GM23338 (cell line): ENCODE data around the gene SCN7A. TPM values are rescaled to one million over a fixed set of nuclear protein-coding genes. Genes with fewer than 3 reads are reported as not detected.

Experiments
- ATAC-seq: fragments of 200-7000 bp; cut with Tn5 transposase; 3 replicates; pipeline ENCODE4 v1.9.1; 2020
- DNase-seq: peaks from one replicate; pipeline ENCODE4 v3.0.0-alpha.2; 2015; ENCODE audit warnings: low spot score
- H2AFZ ChIP-seq: fragments of 200-600 bp; sonication (generic); 2 replicates; pipeline ENCODE4 v1.8.0; 2016; ENCODE audit warnings: antibody characterized with exemption, mild to moderate bottlenecking, moderate library complexity
- H3F3A ChIP-seq: fragments of 200-600 bp; sonication (generic); replicated peaks from 2 replicates; pipeline ENCODE4 v1.8.0; 2017; ENCODE audit warnings: antibody characterized with exemption, mixed run types, low read depth
- H3K27ac ChIP-seq: fragments of 200-600 bp; sonication (generic); 2 replicates; pipeline ENCODE4 v1.6.1; 2016; ENCODE audit warnings: low read depth
- H3K27me3 ChIP-seq: fragments of 200-600 bp; sonication (generic); 2 replicates; pipeline ENCODE4 v1.8.0; 2016; ENCODE audit warnings: mild to moderate bottlenecking, mixed run types, moderate library complexity; ENCODE audit not compliant: insufficient read depth
- H3K36me3 ChIP-seq: fragments of 200-600 bp; sonication (generic); 2 replicates; pipeline ENCODE4 v1.8.0; 2016; ENCODE audit warnings: mild to moderate bottlenecking; ENCODE audit not compliant: insufficient read depth
- H3K4me1 ChIP-seq: fragments of 200-600 bp; sonication (generic); 2 replicates; pipeline ENCODE4 v1.8.0; 2016; ENCODE audit warnings: mild to moderate bottlenecking, moderate library complexity; ENCODE audit not compliant: insufficient read depth
- H3K4me2 ChIP-seq: fragments of 200-600 bp; sonication (generic); 2 replicates; pipeline ENCODE4 v1.7.1; 2017; ENCODE audit warnings: mixed run types
- H3K4me3 ChIP-seq: fragments of 200-600 bp; sonication (generic); 2 replicates; pipeline ENCODE4 v1.6.1; 2016; ENCODE audit warnings: mixed run types
- H3K79me2 ChIP-seq: fragments of 200-600 bp; sonication (generic); replicated peaks from 2 replicates; pipeline ENCODE4 v1.8.0; 2017; ENCODE audit warnings: mild to moderate bottlenecking; ENCODE audit not compliant: insufficient read depth
- H3K9me2 ChIP-seq: fragments of 200-600 bp; sonication (generic); 2 replicates; pipeline ENCODE4 v1.8.0; 2017; ENCODE audit not compliant: insufficient read depth
- H4K20me1 ChIP-seq: fragments of 200-600 bp; sonication (generic); replicated peaks from 2 replicates; pipeline ENCODE4 v1.8.0; 2017; ENCODE audit warnings: mild to moderate bottlenecking; ENCODE audit not compliant: insufficient read depth
- H3K27ac Mint-ChIP-seq: 2 replicates; pipeline ENCODE4 v1.8.0; 2020; ENCODE audit warnings: inconsistent platforms, mild to moderate bottlenecking, moderate library complexity, mixed read lengths
- H3K27me3 Mint-ChIP-seq: 3 replicates; pipeline ENCODE4 v1.8.0; 2022; ENCODE audit warnings: low read depth, mild to moderate bottlenecking, moderate library complexity, mixed read lengths, inconsistent platforms; ENCODE audit not compliant: insufficient read depth, poor library complexity
- H3K36me3 Mint-ChIP-seq: 3 replicates; pipeline ENCODE4 v1.8.0; 2021; ENCODE audit warnings: low read depth, mild to moderate bottlenecking, inconsistent platforms, moderate library complexity, mixed read lengths
- H3K4me1 Mint-ChIP-seq: 3 replicates; pipeline ENCODE4 v1.8.0; 2020; ENCODE audit warnings: mild to moderate bottlenecking, inconsistent platforms, mixed read lengths
- H3K4me3 Mint-ChIP-seq: 3 replicates; pipeline ENCODE4 v1.8.0; 2021; ENCODE audit warnings: moderate library complexity, mild to moderate bottlenecking, inconsistent platforms, mixed read lengths
- H3K9me3 Mint-ChIP-seq: 3 replicates; pipeline ENCODE4 v1.8.0; 2020; ENCODE audit warnings: moderate library complexity, mild to moderate bottlenecking, inconsistent platforms, mixed read lengths
- EZH2phosphoT487 ChIP-seq: fragments of 200-600 bp; sonication (generic); IDR thresholded peaks from one replicate; pipeline ENCODE4 v1.8.1; 2018; ENCODE audit warnings: antibody characterized with exemption; ENCODE audit not compliant: unreplicated experiment
- ZNF462 ChIP-seq: fragments of 250-450 bp; sonication (Bioruptor Pico); IDR thresholded peaks from 2 replicates; pipeline ENCODE4 v1.5.0; 2020; ENCODE audit warnings: mild to moderate bottlenecking, moderate library complexity
- polyA plus RNA-seq: library from polyadenylated mRNA; unstranded; fragments of >200 nt; fragmentation: Nextera tagmentation; extraction: Ambion mirVana; gene quantifications from 2 replicates; pipeline ENCODE4 v1.2.1, GENCODE V29; 2016
- total RNA-seq: library from RNA; depleted of rRNA; stranded (reverse); fragments of >200 nt; shearing (Covaris generic); gene quantifications from 2 replicates; pipeline ENCODE4 v1.2.3, GENCODE V29; 2014
- TF ChIP-seq, protein P1 (sequence below), 2 experiments: fragments of 200-600 bp in 1 of 2; sonication (generic) in 1 of 2; conservative IDR thresholded peaks; 2 replicates each; pipeline versions ENCODE4 v1.5.1 to v1.6.1; 2016 to 2017; ENCODE audit warnings: antibody characterized with exemption in 2 of 2, low read depth in 2 of 2, mild to moderate bottlenecking in 2 of 2, moderate library complexity in 1 of 2

SCN7A gene
- total and polyA plus RNA-seq, 2 experiments from 2014 or later = 0.10 to 0.42 TPM

DNA sequence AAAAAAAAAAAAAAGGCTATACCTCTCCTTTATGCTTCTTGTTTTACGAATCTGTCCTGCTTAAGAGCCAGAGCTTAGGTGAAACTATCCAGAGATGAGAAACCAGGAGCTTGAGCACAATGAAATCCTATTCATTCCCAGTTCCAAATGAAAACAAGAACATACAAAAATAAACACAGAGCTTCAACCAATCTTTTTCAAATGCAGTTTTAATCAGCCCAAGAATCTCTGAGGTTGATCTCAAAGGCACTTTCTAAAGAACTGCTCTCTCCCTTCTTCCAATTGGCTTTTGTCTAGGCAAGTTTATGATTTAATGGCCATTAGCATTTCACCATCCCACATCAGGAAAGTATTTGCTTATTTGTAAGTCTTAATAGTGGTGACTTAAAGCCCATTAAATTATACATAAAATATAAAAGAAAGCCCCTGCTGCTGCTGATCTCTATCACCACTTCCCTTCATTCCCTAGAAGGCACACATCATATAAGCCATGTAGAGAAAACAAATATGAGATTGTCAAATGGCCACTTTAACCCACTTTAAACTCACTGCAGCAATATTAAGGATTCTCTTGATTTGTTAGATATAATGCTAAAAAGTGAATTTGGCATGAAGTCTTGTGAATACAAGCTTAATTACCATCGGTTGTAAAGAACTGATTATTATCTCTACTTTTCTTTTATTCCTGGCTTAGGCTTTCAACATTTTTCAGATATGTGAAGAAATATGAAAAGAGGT, 89.0 kb downstream of the SCN7A start:
- no peaks in the 10 kb centered on the region for H3K79me2 ChIP-seq
- H3K4me3 ChIP-seq = no peak overlapping the region
- H3K27me3 ChIP-seq = no peaks in the 10 kb centered on the region
- no peaks in the 10 kb centered on the region for H3K9me2 ChIP-seq
- H4K20me1 ChIP-seq = no peaks in the 10 kb centered on the region
- H3K36me3 ChIP-seq = no peaks in the 10 kb centered on the region
- no peak for TF ChIP-seq EZH2phosphoT487
- no peak for TF ChIP-seq ZNF462
- TF ChIP-seq, protein P1, sequence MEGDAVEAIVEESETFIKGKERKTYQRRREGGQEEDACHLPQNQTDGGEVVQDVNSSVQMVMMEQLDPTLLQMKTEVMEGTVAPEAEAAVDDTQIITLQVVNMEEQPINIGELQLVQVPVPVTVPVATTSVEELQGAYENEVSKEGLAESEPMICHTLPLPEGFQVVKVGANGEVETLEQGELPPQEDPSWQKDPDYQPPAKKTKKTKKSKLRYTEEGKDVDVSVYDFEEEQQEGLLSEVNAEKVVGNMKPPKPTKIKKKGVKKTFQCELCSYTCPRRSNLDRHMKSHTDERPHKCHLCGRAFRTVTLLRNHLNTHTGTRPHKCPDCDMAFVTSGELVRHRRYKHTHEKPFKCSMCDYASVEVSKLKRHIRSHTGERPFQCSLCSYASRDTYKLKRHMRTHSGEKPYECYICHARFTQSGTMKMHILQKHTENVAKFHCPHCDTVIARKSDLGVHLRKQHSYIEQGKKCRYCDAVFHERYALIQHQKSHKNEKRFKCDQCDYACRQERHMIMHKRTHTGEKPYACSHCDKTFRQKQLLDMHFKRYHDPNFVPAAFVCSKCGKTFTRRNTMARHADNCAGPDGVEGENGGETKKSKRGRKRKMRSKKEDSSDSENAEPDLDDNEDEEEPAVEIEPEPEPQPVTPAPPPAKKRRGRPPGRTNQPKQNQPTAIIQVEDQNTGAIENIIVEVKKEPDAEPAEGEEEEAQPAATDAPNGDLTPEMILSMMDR (conservative IDR thresholded peaks at IDR 0.05; ENCODE audit: low read depth in 2 of 2) = no peak
- H3K4me3 Mint-ChIP-seq = no peak overlapping the region
- H3K27ac Mint-ChIP-seq = no peak overlapping the region
- H3K9me3 Mint-ChIP-seq = no peaks in the 10 kb centered on the region
- no peak for ATAC-seq
- no peaks in the 10 kb centered on the region for H3K4me1 ChIP-seq
- H3K27ac ChIP-seq = no peak overlapping the region
- no peak for DNase-seq
- H3K27me3 Mint-ChIP-seq = no peaks in the 10 kb centered on the region
- no peaks in the 10 kb centered on the region for H3F3A ChIP-seq
- H2AFZ ChIP-seq = no peak overlapping the region
- H3K4me1 Mint-ChIP-seq = no peaks in the 10 kb centered on the region
- H3K36me3 Mint-ChIP-seq = no peaks in the 10 kb centered on the region
- H3K4me2 ChIP-seq = no peak overlapping the region
